ENCODE results near the gene COPZ1. TPM values are rescaled to one million over a fixed set of nuclear protein-coding genes. Genes with fewer than 3 reads are reported as not detected.

Gene COPZ1
- total RNA-seq, 2 experiments from 2014 or later, result 93.1 to 94.6 TPM

- Mint-ChIP-seq H3K4me1 (peaks cover 42% of the 10 kb centered on the region), H3K36me3 (peaks cover 61% of the 10 kb centered on the region), H3K9me3 (no peaks in the 10 kb centered on the region), H3K27ac (no peak overlapping the region), H3K27me3 (no peaks in the 10 kb centered on the region), H3K4me3 (peak overlapping the region; percentile 59)
- no peak for ATAC-seq (ENCODE audit: low read depth)
- POLR2A ChIA-PET, result interaction anchor here (0.5 to 1.4 kb wide), 5 partner anchors 8 to 134 kb away, joined by 3 to 5 read pairs (median 3); partner anchors contain the start of gene ITGA5
- no peak for DNase-seq
Measured at GRCh38 chr12:54285150-54286041, 39.5 kb upstream of the COPZ1 start.

- Mint-ChIP-seq H3K4me1 (peaks cover 42% of the 10 kb centered on the region), H3K36me3 (peaks cover 60% of the 10 kb centered on the region), H3K27me3 (no peaks in the 10 kb centered on the region), H3K27ac (no peak overlapping the region), H3K9me3 (no peaks in the 10 kb centered on the region), H3K4me3 (peak overlapping the region; percentile 35)
- POLR2A ChIA-PET, result interaction anchor here (0.5 to 1.4 kb wide), 12 partner anchors 11 to 211 kb away, joined by 3 to 6 read pairs (median 3); partner anchors contain the start of genes ITGA5 and NCKAP1L
- DNase-seq (no peak), ATAC-seq (ENCODE audit: low read depth) (no peak)
Measured at GRCh38 chr12:54286042-54287030, 38.6 kb upstream of the COPZ1 start.

- POLR2A ChIA-PET, result interaction anchor here (0.7 to 5.3 kb wide), 9 partner anchors 7 to 210 kb away, joined by 3 to 27 read pairs (median 3); partner anchors contain the start of genes CBX5, HNRNPA1 and NCKAP1L
- ATAC-seq (ENCODE audit: low read depth) (no peak), DNase-seq (no peak)
- Mint-ChIP-seq H3K4me1 (peaks cover 35% of the 10 kb centered on the region), H3K27ac (no peak overlapping the region), H3K27me3 (no peaks in the 10 kb centered on the region), H3K4me3 (no peak overlapping the region), H3K9me3 (no peaks in the 10 kb centered on the region), H3K36me3 (peaks cover 48% of the 10 kb centered on the region)
Measured at GRCh38 chr12:54287261-54288157, 37.4 kb upstream of the COPZ1 start.

GRCh38 chr12:54292083-54292930, 32.6 kb upstream of the COPZ1 start:
- ATAC-seq (ENCODE audit: low read depth), result no peak
- peaks cover 6% of the 10 kb centered on the region for H3K36me3 Mint-ChIP-seq
- peaks cover 8% of the 10 kb centered on the region for H3K27me3 Mint-ChIP-seq
- H3K27ac Mint-ChIP-seq, result no peak overlapping the region
- POLR2A ChIA-PET, result interaction anchor here (0.7 to 5.3 kb wide), 7 partner anchors 8 to 154 kb away, joined by 3 to 27 read pairs (median 4); partner anchors contain the start of genes CBX5, COPZ1 and HNRNPA1
- no peak for DNase-seq
- peaks cover 2% of the 10 kb centered on the region for H3K4me1 Mint-ChIP-seq
- no peak overlapping the region for H3K4me3 Mint-ChIP-seq
- H3K9me3 Mint-ChIP-seq, result no peaks in the 10 kb centered on the region

- Mint-ChIP-seq H3K27me3 (peaks cover 11% of the 10 kb centered on the region), H3K27ac (no peak overlapping the region), H3K4me1 (no peaks in the 10 kb centered on the region), H3K9me3 (no peaks in the 10 kb centered on the region), H3K4me3 (no peak overlapping the region), H3K36me3 (peaks cover 3% of the 10 kb centered on the region)
- DNase-seq, result no peak
- POLR2A ChIA-PET, result interaction anchor here (1.0 to 5.3 kb wide), 4 partner anchors 12 to 154 kb away, joined by 3 to 27 read pairs (median 12); partner anchors contain the start of genes CBX5, COPZ1 and HNRNPA1
- no peak for ATAC-seq (ENCODE audit: low read depth)
Measured at GRCh38 chr12:54292931-54293241, 32.0 kb upstream of the COPZ1 start.

DNA sequence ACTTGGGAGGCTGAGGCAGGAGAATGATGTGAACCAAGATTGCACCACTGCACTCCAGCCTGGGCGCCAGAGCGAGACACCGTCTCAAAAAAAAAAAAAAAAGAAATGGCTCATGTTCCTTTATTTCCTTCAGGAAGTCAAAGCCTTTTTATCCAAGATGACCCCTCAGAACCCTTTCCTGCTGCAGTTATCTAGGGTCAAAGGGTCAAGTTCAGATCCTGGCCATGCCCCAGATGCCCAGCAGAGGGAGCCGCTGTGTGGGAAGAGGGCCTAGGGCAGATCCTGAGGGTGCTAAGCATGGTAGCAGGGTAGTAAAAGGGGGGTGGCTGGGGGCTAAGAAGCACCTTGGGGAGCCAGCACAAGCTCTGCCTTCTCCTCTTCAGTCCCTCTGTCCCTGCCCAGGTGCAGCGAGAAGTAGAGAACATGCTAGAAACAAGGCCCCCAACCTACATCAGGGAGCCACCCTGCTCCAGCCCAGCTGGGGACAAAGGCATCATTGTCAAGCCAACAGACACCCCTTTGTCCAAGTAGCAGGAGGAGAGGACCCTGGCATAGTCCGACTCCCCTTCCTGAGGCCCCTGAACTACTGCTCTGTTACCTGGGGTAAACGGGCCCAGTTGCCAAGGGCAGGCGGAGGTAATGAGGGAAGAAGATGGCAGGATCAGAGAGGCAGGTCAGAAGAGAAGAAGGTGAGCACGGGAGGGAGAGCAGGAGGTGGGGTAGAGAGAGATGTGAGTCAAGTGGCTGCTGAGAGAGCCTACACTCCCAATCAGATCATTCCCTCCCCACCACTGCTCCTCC, 30.6 kb upstream of the COPZ1 start:
- H3K4me1 Mint-ChIP-seq, result no peaks in the 10 kb centered on the region
- no peaks in the 10 kb centered on the region for H3K9me3 Mint-ChIP-seq
- H3K27ac Mint-ChIP-seq, result no peak overlapping the region
- POLR2A ChIA-PET, result interaction anchor here (0.7 to 4.6 kb wide), 3 partner anchors 9 to 65 kb away, joined by 5 to 16 read pairs (median 5); no protein-coding TSS in a partner anchor
- ATAC-seq (ENCODE audit: low read depth) (peak; percentile 78), DNase-seq (peak; percentile 73)
- no peak overlapping the region for H3K4me3 Mint-ChIP-seq
- H3K27me3 Mint-ChIP-seq, result peaks cover 25% of the 10 kb centered on the region
- no peaks in the 10 kb centered on the region for H3K36me3 Mint-ChIP-seq

DNA sequence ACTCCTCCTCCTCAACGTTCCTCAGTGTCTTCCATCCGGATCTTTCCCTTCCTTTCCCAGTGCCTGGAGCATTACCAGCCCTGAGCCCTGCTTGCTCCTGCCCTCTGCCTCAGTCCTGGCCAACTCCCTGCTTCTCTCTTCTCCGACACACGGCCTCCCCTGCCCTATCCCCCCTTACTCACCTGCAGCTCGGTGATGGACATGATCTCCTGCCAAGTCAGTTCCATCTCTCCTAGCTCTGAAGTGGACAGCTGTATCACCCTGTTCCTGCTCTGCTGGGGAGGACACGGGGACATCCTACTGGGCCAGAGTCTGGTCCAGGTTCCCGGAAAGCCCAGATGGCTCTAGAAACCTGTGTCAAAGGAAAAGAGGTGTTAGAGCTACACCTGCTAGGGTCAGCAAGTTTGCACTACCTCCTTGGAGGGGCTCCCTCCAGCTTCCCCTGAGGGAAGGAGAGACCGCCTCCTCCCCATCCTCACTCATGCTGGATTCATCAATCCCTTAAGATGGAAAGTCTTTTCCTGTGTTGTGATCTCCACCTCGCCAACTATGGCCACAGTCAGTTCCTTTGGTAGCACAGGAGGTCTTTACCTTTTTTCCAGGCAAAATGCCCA, 29.9 kb upstream of the COPZ1 start:
- Mint-ChIP-seq H3K4me3 (no peak overlapping the region), H3K9me3 (no peaks in the 10 kb centered on the region), H3K27me3 (peaks cover 32% of the 10 kb centered on the region), H3K27ac (no peak overlapping the region), H3K36me3 (no peaks in the 10 kb centered on the region), H3K4me1 (peaks cover 2% of the 10 kb centered on the region)
- DNase-seq (no peak), ATAC-seq (ENCODE audit: low read depth) (no peak)
- POLR2A ChIA-PET, result interaction anchor here (1.9 to 4.6 kb wide), 2 partner anchors 15 to 64 kb away, joined by 5 to 16 read pairs; partner anchors contain the start of genes CBX5 and HNRNPA1

DNA sequence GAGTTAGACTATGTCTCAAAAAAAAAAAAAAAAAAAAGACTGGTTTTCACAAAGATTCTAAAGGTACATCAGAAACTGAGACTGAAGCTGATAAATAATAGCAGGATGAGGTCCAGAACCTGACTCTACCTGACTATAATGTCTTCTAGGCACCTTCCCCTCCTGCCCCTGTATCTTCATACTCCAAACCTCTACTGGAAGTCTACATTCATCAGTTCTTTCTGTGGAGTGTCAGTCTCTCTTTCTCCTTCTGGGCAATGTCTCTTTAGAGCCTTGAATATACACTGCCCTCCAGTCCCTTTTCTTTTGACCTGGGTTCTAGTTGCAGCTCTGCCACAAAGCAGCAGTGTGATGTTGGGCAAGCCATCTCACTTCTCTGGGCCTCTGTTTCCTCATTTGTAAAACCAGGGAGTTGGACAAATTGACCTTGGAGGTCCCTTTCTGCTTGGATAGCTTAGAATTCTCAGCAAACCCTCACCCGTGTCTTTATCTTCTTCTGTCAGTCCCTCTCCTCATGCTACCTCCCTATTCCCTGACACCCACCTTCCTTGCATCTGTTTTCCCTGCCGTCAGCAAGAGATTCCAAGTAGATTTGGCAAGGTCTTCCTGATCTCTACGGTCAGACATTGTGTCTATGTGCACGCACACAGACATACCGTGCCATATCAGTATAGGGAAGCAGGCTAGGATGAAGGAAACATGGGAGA, 28.4 kb upstream of the COPZ1 start:
- H3K27ac Mint-ChIP-seq, result no peak overlapping the region

GRCh38 chr12:54298904-54299303, 26.0 kb upstream of the COPZ1 start:
- POLR2A ChIA-PET, result interaction anchor here (1.5 kb wide), 1 partner anchor 12 kb away, joined by 4 read pairs; no protein-coding TSS in a partner anchor

More for the DNA sequence above, 28.4 kb upstream of the COPZ1 start:
- ATAC-seq (ENCODE audit: low read depth) (no peak), DNase-seq (no peak)
- H3K4me3 Mint-ChIP-seq, result no peak overlapping the region
- H3K4me1 Mint-ChIP-seq, result peaks cover 10% of the 10 kb centered on the region
- H3K9me3 Mint-ChIP-seq, result no peaks in the 10 kb centered on the region
- H3K36me3 Mint-ChIP-seq, result no peaks in the 10 kb centered on the region
- peaks cover 47% of the 10 kb centered on the region for H3K27me3 Mint-ChIP-seq
- POLR2A ChIA-PET, result interaction anchor here (0.7 to 1.9 kb wide), 4 partner anchors 16 to 63 kb away, joined by 3 to 6 read pairs (median 4); partner anchors contain the start of genes CBX5, COPZ1 and HNRNPA1

More at GRCh38 chr12:54298904-54299303, 26.0 kb upstream of the COPZ1 start:
- no peak overlapping the region for H3K4me3 Mint-ChIP-seq
- ATAC-seq (ENCODE audit: low read depth), result no peak
- DNase-seq, result no peak
- no peaks in the 10 kb centered on the region for H3K36me3 Mint-ChIP-seq
- peaks cover 12% of the 10 kb centered on the region for H3K4me1 Mint-ChIP-seq
- no peaks in the 10 kb centered on the region for H3K9me3 Mint-ChIP-seq
- peaks cover 68% of the 10 kb centered on the region for H3K27me3 Mint-ChIP-seq
- H3K27ac Mint-ChIP-seq, result no peak overlapping the region
